WTC11 (cell line): Measurements from ENCODE around the gene MRPL24. TPM values are rescaled to one million over a fixed set of nuclear protein-coding genes. Genes with fewer than 3 reads are reported as not detected.
A peak's percentile ranks its signal among the peaks of the same experiment; 100 is the strongest.

Source experiments
- AR ChIP-seq: fragments of 250-450 bp; sonication (Bioruptor Pico); IDR thresholded peaks from 2 replicates; pipeline ENCODE4 v1.9.0; 2021; ENCODE audit warnings: mild to moderate bottlenecking
- CREB1 ChIP-seq: sonication (generic); formaldehyde crosslinking; IDR thresholded peaks from 2 replicates; pipeline ENCODE4 v1.8.0; 2023; ENCODE audit warnings: mild to moderate bottlenecking, missing genetic modification reagents
- CTCF ChIP-seq: fragments of 200-600 bp; IDR thresholded peaks from 2 replicates; pipeline ENCODE4 v1.8.0; 2022; ENCODE audit warnings: antibody characterized with exemption
- EMX1 ChIP-seq: fragments of 250-450 bp; sonication (Bioruptor Pico); IDR thresholded peaks from 2 replicates; pipeline ENCODE4 v1.8.0; 2021; ENCODE audit warnings: mild to moderate bottlenecking
- GRHL2 ChIP-seq: fragments of 250-450 bp; sonication (Bioruptor Pico); IDR thresholded peaks from 2 replicates; pipeline ENCODE4 v1.8.0; 2022; ENCODE audit warnings: mild to moderate bottlenecking, moderate library complexity; ENCODE audit not compliant: insufficient replicate concordance, severe bottlenecking
- HMGA2 ChIP-seq: fragments of 250-450 bp; sonication (Bioruptor Pico); IDR thresholded peaks from 2 replicates; pipeline ENCODE4 v1.4.0; 2021; ENCODE audit warnings: mild to moderate bottlenecking, moderate library complexity
- IRF2 ChIP-seq: sonication (generic); formaldehyde crosslinking; IDR thresholded peaks from 2 replicates; pipeline ENCODE4 v1.8.0; 2022; ENCODE audit warnings: low read depth, missing genetic modification reagents, borderline replicate concordance
- JUN ChIP-seq: sonication (generic); formaldehyde crosslinking; IDR thresholded peaks from 2 replicates; pipeline ENCODE4 v1.8.0; 2023; ENCODE audit warnings: mild to moderate bottlenecking, missing genetic modification reagents
- KAT7 ChIP-seq: sonication (generic); formaldehyde crosslinking; IDR thresholded peaks from 2 replicates; pipeline ENCODE4 v1.8.1; 2023; ENCODE audit warnings: missing genetic modification reagents, mild to moderate bottlenecking, borderline replicate concordance
- MYBL2 ChIP-seq: sonication (generic); formaldehyde crosslinking; IDR thresholded peaks from 2 replicates; pipeline ENCODE4 v1.8.1; 2023; ENCODE audit warnings: mild to moderate bottlenecking, moderate library complexity, missing genetic modification reagents
- NFE2L1 ChIP-seq: sonication (generic); formaldehyde crosslinking; IDR thresholded peaks from 2 replicates; pipeline ENCODE4 v1.8.1; 2023; ENCODE audit warnings: missing genetic modification reagents
- OVOL2 ChIP-seq: fragments of 250-450 bp; sonication (Bioruptor Pico); IDR thresholded peaks from 2 replicates; pipeline ENCODE4 v1.9.0; 2021; ENCODE audit warnings: mild to moderate bottlenecking, borderline replicate concordance
- SMAD3 ChIP-seq: sonication (generic); formaldehyde crosslinking; IDR thresholded peaks from 2 replicates; pipeline ENCODE4 v1.8.0; 2022; ENCODE audit warnings: missing genetic modification reagents, mild to moderate bottlenecking, borderline replicate concordance
- SOX15 ChIP-seq: fragments of 250-450 bp; sonication (Bioruptor Pico); IDR thresholded peaks from 2 replicates; pipeline ENCODE4 v1.9.0; 2021; ENCODE audit warnings: mild to moderate bottlenecking
- SP1 ChIP-seq: sonication (generic); formaldehyde crosslinking; conservative IDR thresholded peaks from 2 replicates; pipeline ENCODE4 v1.8.1; 2022; ENCODE audit warnings: missing genetic modification reagents
- TCF7 ChIP-seq: sonication (generic); formaldehyde crosslinking; IDR thresholded peaks from 2 replicates; pipeline ENCODE4 v1.8.0; 2022; ENCODE audit warnings: mild to moderate bottlenecking, low read depth, missing genetic modification reagents, moderate library complexity
- TEAD4 ChIP-seq: sonication (generic); formaldehyde crosslinking; IDR thresholded peaks from 2 replicates; pipeline ENCODE4 v1.8.0; 2022; ENCODE audit warnings: mild to moderate bottlenecking, missing genetic modification reagents
- TP53 ChIP-seq: sonication (generic); formaldehyde crosslinking; IDR thresholded peaks from 2 replicates; pipeline ENCODE4 v1.8.1; 2023; ENCODE audit warnings: mild to moderate bottlenecking, missing genetic modification reagents
- ZNF263 ChIP-seq: sonication (generic); formaldehyde crosslinking; IDR thresholded peaks from 2 replicates; pipeline ENCODE4 v1.8.1; 2022; ENCODE audit warnings: low read depth, mild to moderate bottlenecking, moderate library complexity, missing genetic modification reagents
- ZNF281 ChIP-seq: sonication (generic); formaldehyde crosslinking; IDR thresholded peaks from 2 replicates; pipeline ENCODE4 v1.8.0; 2023; ENCODE audit warnings: mild to moderate bottlenecking, missing genetic modification reagents
- total RNA-seq: library from RNA; stranded (reverse); gene quantifications from 3 replicates; pipeline ENCODE4 v1.2.3, GENCODE V29; 2021
- TF ChIP-seq, protein P1 (sequence below): sonication (generic); formaldehyde crosslinking; IDR thresholded peaks from 2 replicates; pipeline ENCODE4 v1.8.0; 2023; ENCODE audit warnings: missing genetic modification reagents, mild to moderate bottlenecking, borderline replicate concordance
- TF ChIP-seq, protein P2 (sequence below): sonication (generic); formaldehyde crosslinking; IDR thresholded peaks from 2 replicates; pipeline ENCODE4 v1.8.0; 2022; ENCODE audit warnings: missing genetic modification reagents
- TF ChIP-seq, protein P3 (sequence below): sonication (generic); formaldehyde crosslinking; IDR thresholded peaks from 2 replicates; pipeline ENCODE4 v1.8.0; 2022; ENCODE audit warnings: mild to moderate bottlenecking, missing genetic modification reagents

The MRPL24 gene
- total RNA-seq, 1 experiment from 2014 or later, result 35.2 TPM

DNA sequence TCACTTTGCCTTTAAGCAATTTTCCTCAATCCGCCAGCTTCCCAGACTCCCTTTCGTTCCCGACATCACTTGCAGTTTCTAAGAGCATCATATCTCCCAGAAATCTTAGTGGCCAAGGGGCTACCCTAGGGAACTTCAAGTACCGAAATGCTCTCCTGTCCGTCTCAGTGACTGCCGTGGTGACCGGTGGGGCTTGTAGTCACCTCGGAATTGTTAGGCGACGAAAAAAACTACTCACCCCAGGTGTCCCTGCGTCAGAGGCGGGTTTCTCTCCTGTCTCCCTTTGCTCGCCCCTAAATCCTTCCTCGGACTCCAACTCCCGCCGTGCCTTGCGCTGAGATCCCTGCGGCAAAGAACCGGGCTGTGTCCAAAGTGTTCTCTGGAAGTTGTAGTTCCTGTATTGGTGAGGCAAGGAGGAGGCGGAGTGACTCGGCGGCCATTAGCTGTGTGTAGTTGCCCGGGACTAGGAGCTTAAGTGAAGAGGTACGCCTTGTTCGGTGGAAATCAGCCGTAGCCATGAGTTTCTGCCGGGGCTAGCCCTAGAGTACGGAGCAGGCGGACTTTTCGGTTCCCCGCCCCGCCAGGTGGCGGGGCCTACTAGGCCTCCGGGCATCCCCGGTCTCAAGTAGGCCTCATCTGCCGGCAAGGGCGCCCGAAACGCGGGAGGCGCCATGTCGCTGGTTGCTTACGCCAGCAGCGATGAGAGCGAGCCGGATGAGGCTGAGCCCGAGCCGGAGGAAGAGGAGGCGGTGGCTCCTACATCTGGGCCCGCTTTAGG is 26.4 kb upstream of the MRPL24 start, which contains the start of gene PRCC (continued):
- TF ChIP-seq KAT7 (CRISPR knock-in tag) (no peak), OVOL2 (no peak), TP53 (CRISPR knock-in tag) (no peak), SOX15 (CRISPR knock-in tag) (no peak), SP1 (CRISPR knock-in tag) (peak; percentile 82), HMGA2 (no peak), TCF7 (no peak), GRHL2 (CRISPR knock-in tag) (no peak), ZNF281 (no peak), EMX1 (CRISPR knock-in tag) (no peak), TEAD4 (CRISPR knock-in tag) (peak; percentile 57; the same call in 1 of the 2 replicates), NFE2L1 (CRISPR knock-in tag) (0 out of 2 replicates have a peak, but pooled peaks have one; percentile 36), JUN (CRISPR knock-in tag) (peak; percentile 76; the same call in 1 of the 2 replicates), CTCF (no peak), MYBL2 (CRISPR knock-in tag) (no peak), IRF2 (no peak), ZNF263 (CRISPR knock-in tag) (no peak), SMAD3 (no peak), AR (CRISPR knock-in tag) (no peak), CREB1 (CRISPR knock-in tag) (no peak)
- TF ChIP-seq, protein P1, sequence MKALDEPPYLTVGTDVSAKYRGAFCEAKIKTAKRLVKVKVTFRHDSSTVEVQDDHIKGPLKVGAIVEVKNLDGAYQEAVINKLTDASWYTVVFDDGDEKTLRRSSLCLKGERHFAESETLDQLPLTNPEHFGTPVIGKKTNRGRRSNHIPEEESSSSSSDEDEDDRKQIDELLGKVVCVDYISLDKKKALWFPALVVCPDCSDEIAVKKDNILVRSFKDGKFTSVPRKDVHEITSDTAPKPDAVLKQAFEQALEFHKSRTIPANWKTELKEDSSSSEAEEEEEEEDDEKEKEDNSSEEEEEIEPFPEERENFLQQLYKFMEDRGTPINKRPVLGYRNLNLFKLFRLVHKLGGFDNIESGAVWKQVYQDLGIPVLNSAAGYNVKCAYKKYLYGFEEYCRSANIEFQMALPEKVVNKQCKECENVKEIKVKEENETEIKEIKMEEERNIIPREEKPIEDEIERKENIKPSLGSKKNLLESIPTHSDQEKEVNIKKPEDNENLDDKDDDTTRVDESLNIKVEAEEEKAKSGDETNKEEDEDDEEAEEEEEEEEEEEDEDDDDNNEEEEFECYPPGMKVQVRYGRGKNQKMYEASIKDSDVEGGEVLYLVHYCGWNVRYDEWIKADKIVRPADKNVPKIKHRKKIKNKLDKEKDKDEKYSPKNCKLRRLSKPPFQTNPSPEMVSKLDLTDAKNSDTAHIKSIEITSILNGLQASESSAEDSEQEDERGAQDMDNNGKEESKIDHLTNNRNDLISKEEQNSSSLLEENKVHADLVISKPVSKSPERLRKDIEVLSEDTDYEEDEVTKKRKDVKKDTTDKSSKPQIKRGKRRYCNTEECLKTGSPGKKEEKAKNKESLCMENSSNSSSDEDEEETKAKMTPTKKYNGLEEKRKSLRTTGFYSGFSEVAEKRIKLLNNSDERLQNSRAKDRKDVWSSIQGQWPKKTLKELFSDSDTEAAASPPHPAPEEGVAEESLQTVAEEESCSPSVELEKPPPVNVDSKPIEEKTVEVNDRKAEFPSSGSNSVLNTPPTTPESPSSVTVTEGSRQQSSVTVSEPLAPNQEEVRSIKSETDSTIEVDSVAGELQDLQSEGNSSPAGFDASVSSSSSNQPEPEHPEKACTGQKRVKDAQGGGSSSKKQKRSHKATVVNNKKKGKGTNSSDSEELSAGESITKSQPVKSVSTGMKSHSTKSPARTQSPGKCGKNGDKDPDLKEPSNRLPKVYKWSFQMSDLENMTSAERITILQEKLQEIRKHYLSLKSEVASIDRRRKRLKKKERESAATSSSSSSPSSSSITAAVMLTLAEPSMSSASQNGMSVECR (CRISPR knock-in tag), result no peak; the same call in 1 of the 2 replicates
- TF ChIP-seq, protein P2, sequence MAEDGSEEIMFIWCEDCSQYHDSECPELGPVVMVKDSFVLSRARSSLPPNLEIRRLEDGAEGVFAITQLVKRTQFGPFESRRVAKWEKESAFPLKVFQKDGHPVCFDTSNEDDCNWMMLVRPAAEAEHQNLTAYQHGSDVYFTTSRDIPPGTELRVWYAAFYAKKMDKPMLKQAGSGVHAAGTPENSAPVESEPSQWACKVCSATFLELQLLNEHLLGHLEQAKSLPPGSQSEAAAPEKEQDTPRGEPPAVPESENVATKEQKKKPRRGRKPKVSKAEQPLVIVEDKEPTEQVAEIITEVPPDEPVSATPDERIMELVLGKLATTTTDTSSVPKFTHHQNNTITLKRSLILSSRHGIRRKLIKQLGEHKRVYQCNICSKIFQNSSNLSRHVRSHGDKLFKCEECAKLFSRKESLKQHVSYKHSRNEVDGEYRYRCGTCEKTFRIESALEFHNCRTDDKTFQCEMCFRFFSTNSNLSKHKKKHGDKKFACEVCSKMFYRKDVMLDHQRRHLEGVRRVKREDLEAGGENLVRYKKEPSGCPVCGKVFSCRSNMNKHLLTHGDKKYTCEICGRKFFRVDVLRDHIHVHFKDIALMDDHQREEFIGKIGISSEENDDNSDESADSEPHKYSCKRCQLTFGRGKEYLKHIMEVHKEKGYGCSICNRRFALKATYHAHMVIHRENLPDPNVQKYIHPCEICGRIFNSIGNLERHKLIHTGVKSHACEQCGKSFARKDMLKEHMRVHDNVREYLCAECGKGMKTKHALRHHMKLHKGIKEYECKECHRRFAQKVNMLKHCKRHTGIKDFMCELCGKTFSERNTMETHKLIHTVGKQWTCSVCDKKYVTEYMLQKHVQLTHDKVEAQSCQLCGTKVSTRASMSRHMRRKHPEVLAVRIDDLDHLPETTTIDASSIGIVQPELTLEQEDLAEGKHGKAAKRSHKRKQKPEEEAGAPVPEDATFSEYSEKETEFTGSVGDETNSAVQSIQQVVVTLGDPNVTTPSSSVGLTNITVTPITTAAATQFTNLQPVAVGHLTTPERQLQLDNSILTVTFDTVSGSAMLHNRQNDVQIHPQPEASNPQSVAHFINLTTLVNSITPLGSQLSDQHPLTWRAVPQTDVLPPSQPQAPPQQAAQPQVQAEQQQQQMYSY (CRISPR knock-in tag), result no peak
- TF ChIP-seq, protein P3, sequence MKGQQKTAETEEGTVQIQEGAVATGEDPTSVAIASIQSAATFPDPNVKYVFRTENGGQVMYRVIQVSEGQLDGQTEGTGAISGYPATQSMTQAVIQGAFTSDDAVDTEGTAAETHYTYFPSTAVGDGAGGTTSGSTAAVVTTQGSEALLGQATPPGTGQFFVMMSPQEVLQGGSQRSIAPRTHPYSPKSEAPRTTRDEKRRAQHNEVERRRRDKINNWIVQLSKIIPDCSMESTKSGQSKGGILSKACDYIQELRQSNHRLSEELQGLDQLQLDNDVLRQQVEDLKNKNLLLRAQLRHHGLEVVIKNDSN (CRISPR knock-in tag), result no peak
